ENCODE data around the gene HOXD8. TPM values are rescaled to one million over a fixed set of nuclear protein-coding genes. Genes with fewer than 3 reads are reported as not detected.

HOXD8 gene
- total RNA-seq, 1 donor from 2014 or later: 18.0 TPM

- DNase-seq (ENCODE audit: low read depth): no peak
- TF ChIP-seq CTCF (conservative IDR thresholded peaks at IDR 0.05; ENCODE audit: low read depth, low read length): no peak
- H3K4me3 ChIP-seq (ENCODE audit: low read depth, low read length): peak overlapping the region; percentile 49
Observed at GRCh38 chr2:176105078-176105729, 24.3 kb upstream of the HOXD8 start.

- no peak for TF ChIP-seq CTCF (conservative IDR thresholded peaks at IDR 0.05; ENCODE audit: low read depth, low read length)
- no peak for DNase-seq (ENCODE audit: low read depth)
- H3K4me3 ChIP-seq (ENCODE audit: low read depth, low read length): peak overlapping the region; percentile 49
Observed at GRCh38 chr2:176105730-176106580, 23.6 kb upstream of the HOXD8 start.

GRCh38 chr2:176106581-176107539 is 22.6 kb upstream of the HOXD8 start, which contains the start of gene HOXD11:
HOXD11 (plus strand) TSS chr2:176107280; CDS start chr2:176107356, 76 bp downstream.
- no peak for DNase-seq (ENCODE audit: low read depth)
- no peak for TF ChIP-seq CTCF (conservative IDR thresholded peaks at IDR 0.05; ENCODE audit: low read depth, low read length)
- H3K4me3 ChIP-seq (ENCODE audit: low read depth, low read length): peak within 1 kb of the TSS; percentile 49

- TF ChIP-seq CTCF (conservative IDR thresholded peaks at IDR 0.05; ENCODE audit: low read depth, low read length): no peak
- no peak for DNase-seq (ENCODE audit: low read depth)
- H3K4me3 ChIP-seq (ENCODE audit: low read depth, low read length): peak overlapping the region; percentile 35
Observed at GRCh38 chr2:176107731-176108181, 21.7 kb upstream of the HOXD8 start.

GRCh38 chr2:176109192-176109901 is 20.2 kb upstream of the HOXD8 start:
- H3K4me3 ChIP-seq (ENCODE audit: low read depth, low read length): peak overlapping the region; percentile 35
- no peak for TF ChIP-seq CTCF (conservative IDR thresholded peaks at IDR 0.05; ENCODE audit: low read depth, low read length)
- no peak for DNase-seq (ENCODE audit: low read depth)

GRCh38 chr2:176109946-176110345 is 19.6 kb upstream of the HOXD8 start:
- no peak for DNase-seq (ENCODE audit: low read depth)
- H3K4me3 ChIP-seq (ENCODE audit: low read depth, low read length): peak overlapping the region; percentile 35
- TF ChIP-seq CTCF (conservative IDR thresholded peaks at IDR 0.05; ENCODE audit: low read depth, low read length): no peak

Measured in epithelial cell of proximal tubule (primary cell).